Activated CD4-positive, alpha-beta T cell treated with anti-CD3 and anti-CD28 coated beads, Interleukin-2, amount 50 U/mL, for 24 hours (primary cell): ENCODE data around the gene UBIAD1.

Source experiments
- DNase-seq, 2 donors: peaks; one replicate each; pipeline ENCODE4 v3.0.0-alpha.2; 2020; ENCODE audit warnings: low read depth in 1 of 2, low spot score in 1 of 2

The UBIAD1 gene

GRCh38 chr1:11337580-11338073, 64.6 kb downstream of the UBIAD1 start:
- peak; percentile 52 to 62 for DNase-seq
